ENCODE data around the gene C10orf71.

DNA sequence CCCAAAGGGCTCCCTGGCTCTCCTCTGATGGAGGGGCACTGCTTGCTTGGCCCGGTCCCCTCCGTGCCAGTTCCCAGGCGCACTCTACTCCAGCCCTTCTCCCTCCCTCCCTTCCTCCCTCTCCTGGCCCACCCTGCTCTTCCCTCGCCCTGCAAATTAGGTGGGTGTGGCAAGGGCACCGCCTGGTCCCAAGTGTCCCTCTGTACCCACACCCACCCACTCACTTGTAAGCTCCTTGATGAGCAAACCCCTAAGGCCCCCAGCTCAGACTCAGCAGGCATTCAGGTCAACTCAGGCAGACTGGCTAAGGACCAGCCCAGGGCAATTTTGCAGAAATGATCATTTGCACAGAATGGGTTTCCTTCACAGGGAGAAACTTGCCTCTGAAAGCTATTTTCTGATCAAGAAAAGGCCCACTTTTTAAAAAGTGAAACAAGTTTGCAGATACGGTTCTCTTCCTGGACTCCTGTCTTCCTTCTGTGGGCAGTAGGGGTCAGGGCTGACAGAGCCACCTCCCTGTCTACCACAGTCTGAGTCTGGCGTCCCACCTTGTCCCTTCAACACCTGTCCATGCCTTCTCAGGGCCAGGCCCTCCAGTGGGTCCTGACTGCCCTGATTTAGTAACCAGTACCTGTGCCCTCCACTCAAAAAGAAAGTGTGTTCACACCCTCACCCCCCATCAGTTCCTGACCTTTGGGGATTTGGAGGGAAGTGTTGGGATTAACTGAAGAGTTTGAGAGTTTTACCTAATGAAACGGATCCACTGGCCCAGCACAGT lies 28.3 kb downstream of the C10orf71 start:
- TF ChIP-seq, protein P1, sequence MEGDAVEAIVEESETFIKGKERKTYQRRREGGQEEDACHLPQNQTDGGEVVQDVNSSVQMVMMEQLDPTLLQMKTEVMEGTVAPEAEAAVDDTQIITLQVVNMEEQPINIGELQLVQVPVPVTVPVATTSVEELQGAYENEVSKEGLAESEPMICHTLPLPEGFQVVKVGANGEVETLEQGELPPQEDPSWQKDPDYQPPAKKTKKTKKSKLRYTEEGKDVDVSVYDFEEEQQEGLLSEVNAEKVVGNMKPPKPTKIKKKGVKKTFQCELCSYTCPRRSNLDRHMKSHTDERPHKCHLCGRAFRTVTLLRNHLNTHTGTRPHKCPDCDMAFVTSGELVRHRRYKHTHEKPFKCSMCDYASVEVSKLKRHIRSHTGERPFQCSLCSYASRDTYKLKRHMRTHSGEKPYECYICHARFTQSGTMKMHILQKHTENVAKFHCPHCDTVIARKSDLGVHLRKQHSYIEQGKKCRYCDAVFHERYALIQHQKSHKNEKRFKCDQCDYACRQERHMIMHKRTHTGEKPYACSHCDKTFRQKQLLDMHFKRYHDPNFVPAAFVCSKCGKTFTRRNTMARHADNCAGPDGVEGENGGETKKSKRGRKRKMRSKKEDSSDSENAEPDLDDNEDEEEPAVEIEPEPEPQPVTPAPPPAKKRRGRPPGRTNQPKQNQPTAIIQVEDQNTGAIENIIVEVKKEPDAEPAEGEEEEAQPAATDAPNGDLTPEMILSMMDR (IDR thresholded peaks at IDR 0.05 in 2 of 3, conservative IDR thresholded peaks at IDR 0.05 in 1 of 3; ENCODE audit: borderline replicate concordance in 1 of 3, insufficient read depth in 1 of 3, low read depth in 2 of 3, low read length in 2 of 3) = no peak
- no peak for TF ChIP-seq EZH2 (IDR thresholded peaks at IDR 0.05)
- no peak for TF ChIP-seq ZNF274 (IDR thresholded peaks at IDR 0.05; ENCODE audit: low read depth, low read length)
- TF ChIP-seq SIN3A (IDR thresholded peaks at IDR 0.05; ENCODE audit: low read depth) = no peak
- TF ChIP-seq ATF3 (IDR thresholded peaks at IDR 0.05) = no peak
- TF ChIP-seq YY1 (IDR thresholded peaks at IDR 0.05; ENCODE audit: extremely low read depth, insufficient replicate concordance, low read depth, low read length) = no peak
- no peak for TF ChIP-seq EZH2phosphoT487 (IDR thresholded peaks at IDR 0.05; ENCODE audit: borderline replicate concordance)
- TF ChIP-seq POLR2A (IDR thresholded peaks at IDR 0.05; ENCODE audit: borderline replicate concordance, extremely low read depth, insufficient read depth, insufficient read length) = no peak

Data from HCT116 (cell line).